Measurements from ENCODE around the gene MICB.

- TF ChIP-seq EZH2 (optimal IDR thresholded peaks at IDR 0.05; ENCODE audit: low read depth, low read length) (no peak), CTCF (IDR thresholded peaks at IDR 0.05; ENCODE audit: low read length) (no peak), EZH2phosphoT487 (IDR thresholded peaks at IDR 0.05; ENCODE audit: low read length) (no peak)
These were observed 43.9 kb downstream of the MICB start, which contains the start of gene DDX39B for GRCh38 chr6:31541658-31542521.

Data from MM.1S (cell line).